ENCODE data around the gene CDX2.
"Not testable (repeated sequence)": the region's sequence is repeated elsewhere in the genome, so short reads cannot be mapped to it uniquely, and the experiment has no call there.

The CDX2 gene

GRCh38 chr13:27969082-27969865, at the start of gene CDX2:
TSS of gene CDX2 (minus strand) at chr13:27969315. CDS start at chr13:27969006, 309 bp downstream.
- no peak for FAIRE-seq

- FAIRE-seq, result no peak
These were observed 45.2 kb upstream of the CDX2 start for GRCh38 chr13:28014301-28014700.

GRCh38 chr13:28013482-28013881, 44.4 kb upstream of the CDX2 start:
- no peak for FAIRE-seq

- FAIRE-seq, result no peak
These were observed 43.8 kb upstream of the CDX2 start for GRCh38 chr13:28012896-28013295.

- no peak for FAIRE-seq
These were observed 43.3 kb upstream of the CDX2 start for GRCh38 chr13:28012383-28012782.

GRCh38 chr13:28010046-28010445, 40.9 kb upstream of the CDX2 start:
- FAIRE-seq, result no peak

- FAIRE-seq, result not testable (repeated sequence)
These were observed 35.9 kb upstream of the CDX2 start for GRCh38 chr13:28005016-28005415.

- no peak for FAIRE-seq
These were observed 34.0 kb upstream of the CDX2 start for GRCh38 chr13:28002886-28003698.

- no peak for FAIRE-seq
These were observed 32.8 kb upstream of the CDX2 start for GRCh38 chr13:28001837-28002473.

- no peak for FAIRE-seq
These were observed 31.9 kb upstream of the CDX2 start for GRCh38 chr13:28001049-28001448.

GRCh38 chr13:28000567-28000966, 31.5 kb upstream of the CDX2 start:
- FAIRE-seq, result no peak

GRCh38 chr13:27997904-27998522, 28.9 kb upstream of the CDX2 start:
- FAIRE-seq, result no peak

GRCh38 chr13:27991881-27992280, 22.8 kb upstream of the CDX2 start:
- no peak for FAIRE-seq

- FAIRE-seq, result no peak
These were observed 19.4 kb upstream of the CDX2 start, which contains the start of gene URAD for GRCh38 chr13:27988520-27988919. TSS of gene URAD (minus strand) at chr13:27988693. CDS start at chr13:27988637, 56 bp downstream.

- no peak for FAIRE-seq
These were observed 16.5 kb upstream of the CDX2 start for GRCh38 chr13:27985600-27985999.

GRCh38 chr13:27982361-27982760, 13.2 kb upstream of the CDX2 start:
- FAIRE-seq, result no peak

GRCh38 chr13:27981006-27981708, 12.0 kb upstream of the CDX2 start:
- FAIRE-seq, result no peak

- FAIRE-seq, result no peak
These were observed 11.3 kb upstream of the CDX2 start for GRCh38 chr13:27980280-27980998.

GRCh38 chr13:27979765-27980279, 10.7 kb upstream of the CDX2 start:
- FAIRE-seq, result no peak

GRCh38 chr13:27979001-27979643, 10.0 kb upstream of the CDX2 start:
- FAIRE-seq, result no peak
